Endothelial cell of umbilical vein (primary cell): Measurements from ENCODE around the gene TSPAN5. TPM values are rescaled to one million over a fixed set of nuclear protein-coding genes. Genes with fewer than 3 reads are reported as not detected.

ENCODE experiments used
- BruUV-seq: library from RNA; stranded (reverse); fragments of 400-500 nt; replicated peaks from 2 replicates; lab custom pipeline; 2021; lab: Mats Ljungman, UMichigan
- CTCF ChIA-PET: fragments of 300-600, 350-600 bp; sonication (Branson Sonifier 250); formaldehyde crosslinking; loops from one replicate; lab custom pipeline; 2021; ENCODE audit warnings: antibody characterized with exemption, inconsistent platforms; lab: Charles Lee
- POLR2A ChIA-PET: fragments of 300-600, 350-600 bp; sonication (Branson Sonifier 250); formaldehyde crosslinking; loops from one replicate; lab custom pipeline; 2021; ENCODE audit warnings: antibody characterized with exemption, inconsistent platforms; lab: Charles Lee
- DNase-seq: peaks from one replicate; pipeline ENCODE4 v3.0.0-alpha.2; 2011; ENCODE audit warnings: low read depth, low spot score
- FAIRE-seq: peaks from 2 replicates; lab custom pipeline; 2011; peaks lifted over from hg19 to GRCh38; lab: Jason Lieb, UNC
- H2AFZ ChIP-seq: 2 replicates; pipeline ENCODE4 v1.6.0; 2012; ENCODE audit warnings: low read depth, low read length, control low read depth, inconsistent platforms
- H3K27ac ChIP-seq: 2 replicates; pipeline ENCODE4 v1.5.1; 2011; ENCODE audit warnings: low read depth, mild to moderate bottlenecking, control low read depth, low read length, moderate library complexity; ENCODE audit not compliant: insufficient read depth
- H3K27me3 ChIP-seq, 2 experiments: 2 replicates each; pipeline versions ENCODE4 v1.6.0 to v1.6.1; 2011; ENCODE audit warnings: low read length in 2 of 2, mixed read lengths in 1 of 2; ENCODE audit not compliant: control insufficient read depth in 2 of 2, insufficient read depth in 2 of 2
- H3K36me3 ChIP-seq, 2 experiments: 2 replicates in 1 of 2; 3 replicates in 1 of 2; pipeline ENCODE4 v1.5.1; 2011; ENCODE audit warnings: low read length in 2 of 2, mild to moderate bottlenecking in 1 of 2, moderate library complexity in 1 of 2; ENCODE audit not compliant: control insufficient read depth in 2 of 2, insufficient read depth in 2 of 2; ENCODE audit errors: extremely low read depth in 1 of 2
- H3K4me1 ChIP-seq: 3 replicates; pipeline ENCODE4 v1.5.1; 2011; ENCODE audit warnings: mild to moderate bottlenecking, low read length; ENCODE audit not compliant: control insufficient read depth, insufficient read depth; ENCODE audit errors: extremely low read depth
- H3K4me2 ChIP-seq: 2 replicates; pipeline ENCODE4 v1.6.1; 2011; ENCODE audit warnings: low read length, control low read depth, mixed read lengths; ENCODE audit not compliant: insufficient read depth
- H3K4me3 ChIP-seq, 3 experiments: fragments of 200-600 bp in 1 of 3; sonication (generic), shearing (Covaris generic) in 1 of 3; replicated peaks in 1 of 3; 2 replicates each; pipeline ENCODE4 v1.5.1; 2011 to 2016; ENCODE audit warnings: control low read depth in 3 of 3, low read length in 3 of 3, mild to moderate bottlenecking in 2 of 3, inconsistent platforms in 1 of 3, low read depth in 1 of 3, moderate library complexity in 1 of 3; ENCODE audit not compliant: insufficient read depth in 1 of 3
- H3K79me2 ChIP-seq: 2 replicates; pipeline ENCODE4 v1.6.0; 2012; ENCODE audit warnings: low read length, inconsistent platforms; ENCODE audit not compliant: control insufficient read depth, insufficient read depth
- H3K9ac ChIP-seq: replicated peaks from 2 replicates; pipeline ENCODE3; 2011; ENCODE audit warnings: low read length, control low read depth; ENCODE audit not compliant: insufficient read depth; ENCODE audit errors: extremely low read depth
- H3K9me1 ChIP-seq: replicated peaks from 3 replicates; pipeline ENCODE4 v1.6.0; 2011; ENCODE audit warnings: mild to moderate bottlenecking, low read length; ENCODE audit not compliant: control insufficient read depth, insufficient read depth; ENCODE audit errors: extremely low read depth
- H3K9me3 ChIP-seq: replicated peaks from 2 replicates; pipeline ENCODE4 v1.5.1; 2012; ENCODE audit warnings: low read length, inconsistent platforms; ENCODE audit not compliant: control insufficient read depth, insufficient read depth
- H4K20me1 ChIP-seq: replicated peaks from 2 replicates; pipeline ENCODE3; 2011; ENCODE audit warnings: mild to moderate bottlenecking, low read length; ENCODE audit not compliant: control insufficient read depth, insufficient read depth; ENCODE audit errors: extremely low read depth
- CTCF ChIP-seq, 2 donors: IDR thresholded peaks; 1 replicate in 1 of 2; 2 replicates in 1 of 2; pipeline ENCODE4 v1.5.1; 2011; ENCODE audit warnings: low read length in 2 of 2, mild to moderate bottlenecking in 2 of 2, moderate library complexity in 2 of 2, control low read depth in 1 of 2, inconsistent platforms in 1 of 2, low read depth in 1 of 2; ENCODE audit not compliant: insufficient read depth in 1 of 2; ENCODE audit errors: extremely low read depth in 1 of 2
- EZH2 ChIP-seq: IDR thresholded peaks from 2 replicates; pipeline ENCODE4 v1.6.1; 2012; ENCODE audit warnings: borderline replicate concordance, low read depth, mild to moderate bottlenecking, moderate library complexity, low read length, inconsistent platforms; ENCODE audit not compliant: severe bottlenecking
- FOS ChIP-seq: IDR thresholded peaks from 2 replicates; pipeline ENCODE4 v1.6.1; 2011; ENCODE audit warnings: mild to moderate bottlenecking, low read length, moderate library complexity, borderline replicate concordance; ENCODE audit not compliant: insufficient read depth
- GATA2 ChIP-seq: IDR thresholded peaks from 2 replicates; pipeline ENCODE4 v1.7.0; 2011; ENCODE audit warnings: low read depth, mild to moderate bottlenecking, moderate library complexity, mixed read lengths, low read length; ENCODE audit not compliant: insufficient read length, insufficient read depth
- JUN ChIP-seq: IDR thresholded peaks from 2 replicates; pipeline ENCODE4 v1.6.1; 2011; ENCODE audit warnings: borderline replicate concordance, low read depth; ENCODE audit not compliant: insufficient read length, insufficient read depth
- MAX ChIP-seq: IDR thresholded peaks from 2 replicates; pipeline ENCODE4 v1.6.1; 2011; ENCODE audit not compliant: insufficient read depth, insufficient read length
- MYC ChIP-seq: IDR thresholded peaks from one replicate; pipeline ENCODE4 v1.6.1; 2011; ENCODE audit warnings: mild to moderate bottlenecking, low read depth, low read length
- POLR2A ChIP-seq: IDR thresholded peaks from 2 replicates; pipeline ENCODE4 v1.6.1; 2012; ENCODE audit warnings: low read depth, mild to moderate bottlenecking, control low read depth, low read length
- POLR2AphosphoS5 ChIP-seq: IDR thresholded peaks from 2 replicates; pipeline ENCODE4 v1.6.1; 2012; ENCODE audit warnings: low read depth, mild to moderate bottlenecking, control low read depth, low read length, moderate library complexity; ENCODE audit not compliant: insufficient read depth
- dilution Hi-C: fragments of 300-500 bp; cut with MboI; formaldehyde crosslinking; loops from one replicate; pipeline ENCODE4 v1.15.0; 2019; ENCODE audit warnings: low sequenced_read_pairs; ENCODE audit not compliant: extremely low pct_ligation_motif_present
- intact Hi-C: fragments of 100-400 bp; cut with micrococcal nuclease; formaldehyde crosslinking; loops from one replicate; pipeline ENCODE4 v1.10.0; 2022
- polyA plus RNA-seq, 4 experiments: library from polyadenylated mRNA; depleted of rRNA in 3 of 4; stranded (reverse) in 3 of 4; unstranded in 1 of 4; fragments of >200 nt; gene quantifications; 2 replicates each; pipeline versions ENCODE4 v1.2.1 to v1.2.3, GENCODE V29; 2011 to 2012; ENCODE audit warnings: missing spikeins in 1 of 4
- total RNA-seq: library from RNA; stranded (reverse); gene quantifications from 2 replicates; pipeline ENCODE4 v1.2.3, GENCODE V29; 2021

The TSPAN5 gene
- total and polyA plus RNA-seq, 2 donors (not counting 3 experiments of a cell fraction or from before 2014, with no cell fraction given): 45.1 to 50.2 TPM

GRCh38 chr4:98608356-98608755 lies 50.1 kb downstream of the TSPAN5 start:
- Histone ChIP-seq H3K27me3 (no peaks in the 10 kb centered on the region), H3K4me1 (no peaks in the 10 kb centered on the region)
- POLR2A ChIA-PET: no interaction called here

More at GRCh38 chr4:98608356-98608755, 50.1 kb downstream of the TSPAN5 start:
- H3K9me1 ChIP-seq: no peaks in the 10 kb centered on the region
- CTCF ChIA-PET: no interaction called here
- intact Hi-C loops (no loop called here), dilution Hi-C loops (no loop called here)
- H3K9me3 ChIP-seq: no peaks in the 10 kb centered on the region
- FAIRE-seq (no peak), DNase-seq (no peak)
- H2AFZ ChIP-seq: no peak overlapping the region
- no peaks in the 10 kb centered on the region for H4K20me1 ChIP-seq
- H3K27ac ChIP-seq: no peak overlapping the region
- H3K4me3 ChIP-seq: no peak overlapping the region
- peaks cover 77% of the 10 kb centered on the region for H3K79me2 ChIP-seq
- BruUV-seq: no TSS peak
- H3K9ac ChIP-seq: no peak overlapping the region
- H3K36me3 ChIP-seq: no peaks in the 10 kb centered on the region
- no peak overlapping the region for H3K4me2 ChIP-seq
- TF ChIP-seq EZH2 (no peak), JUN (no peak), FOS (no peak), MAX (no peak), GATA2 (no peak), MYC (no peak), POLR2A (no peak), POLR2AphosphoS5 (no peak), CTCF (IDR thresholded peaks at IDR 0.05; ENCODE audit: extremely low read depth in 1 of 2, insufficient read depth in 1 of 2, low read depth in 1 of 2, low read length in 2 of 2) (no peak)
